Psoas muscle (tissue), 8 donors: Measurements from ENCODE around the gene PAPPA. TPM values are rescaled to one million over a fixed set of nuclear protein-coding genes. Genes with fewer than 3 reads are reported as not detected.

Source experiments
- ATAC-seq, 4 donors: fragments of 200-7000 bp; cut with Tn5 transposase; one replicate each; pipeline ENCODE4 v1.9.1; 2020; ENCODE audit warnings: moderate library complexity in 3 of 4, mild to moderate bottlenecking in 2 of 4
- DNase-seq, 2 donors: peaks; one replicate each; pipeline ENCODE4 v3.0.0-alpha.2; 2020
- H3K27ac ChIP-seq: fragments of 200-600 bp; one replicate; pipeline ENCODE4 v1.8.0; 2022
- H3K27me3 ChIP-seq, 3 donors: fragments of 200-600 bp in 1 of 3; one replicate each; pipeline versions ENCODE4 v1.6.1 to v1.8.0; 2013 to 2022; ENCODE audit warnings: low read length in 2 of 3, mild to moderate bottlenecking in 2 of 3, moderate library complexity in 1 of 3; ENCODE audit not compliant: insufficient read depth in 3 of 3
- H3K36me3 ChIP-seq, 2 donors: fragments of 200-600 bp in 1 of 2; one replicate each; pipeline versions ENCODE4 v1.6.1 to v1.8.0; 2013 to 2022; ENCODE audit warnings: low read depth in 1 of 2, mild to moderate bottlenecking in 1 of 2, moderate library complexity in 1 of 2; ENCODE audit not compliant: insufficient read depth in 1 of 2
- H3K4me1 ChIP-seq: fragments of 200-600 bp; one replicate; pipeline ENCODE4 v1.8.0; 2022
- H3K4me3 ChIP-seq: fragments of 200-600 bp; one replicate; pipeline ENCODE4 v1.8.0; 2022; ENCODE audit warnings: mild to moderate bottlenecking
- H3K9me3 ChIP-seq: fragments of 200-600 bp; one replicate; pipeline ENCODE4 v1.8.0; 2022
- CTCF ChIP-seq: fragments of 200-600 bp; IDR thresholded peaks from one replicate; pipeline ENCODE4 v1.8.0; 2022; ENCODE audit warnings: antibody characterized with exemption
- WGBS, 3 donors: extraction: QIAGEN DNeasy Blood & Tissue Kit; methylation state at CpG; one replicate each; pipeline versions ENCODE4 v1.1.6 to v1.1.7; 2013; 5-methylcytosine and 5-hydroxymethylcytosine counted together
- intact Hi-C, 2 donors: fragments of 100-400 bp; cut with DNase I; formaldehyde crosslinking; loops; one replicate each; pipeline versions ENCODE4 v1.11.0 to v1.14.2; 2022
- polyA plus RNA-seq, 3 donors: library from polyadenylated mRNA; stranded (reverse); fragments of 200-250 nt; gene quantifications; one replicate each; pipeline ENCODE4 v1.2.3, GENCODE V29; 2013
- total RNA-seq, 4 donors: library from RNA; stranded (reverse); fragmentation: NEBNext Ultra II Directional in 2 of 4; extraction: Animal tissue kit (Norgen Biotek cat#: 25700) in 2 of 4; gene quantifications; one replicate each; pipeline versions ENCODE4 v1.2.1 to v1.2.4, GENCODE V29; 2021 to 2023
- donor health status: healthy with polysubstance abuse.
- donor health status: DM: no; HTN: no; CAD: no; lungs with moderate emphysema.
- donor health status: Bipolar disorder and iron deficiency.
- donor health status: healthy.
- donor health status: DM: yes; HTN: yes; CAD: no.
- donor health status: DM: no; HTN: no; CAD: no.
- donor health status: DM: no; HTN: no; CAD: no.
- donor health status: DM: yes; HTN: yes; CAD: no.

PAPPA gene
- total and polyA plus RNA-seq, 7 donors, result 0.07 to 0.88 (median 0.61) TPM

- WGBS, 3 donors, result 90 to 95% (median 94%) methylated on average over 2 of the region's 2 CpGs
- no peaks in the 10 kb centered on the region for H3K4me1 ChIP-seq
- no peak overlapping the region for H3K27ac ChIP-seq
- no peaks in the 10 kb centered on the region for H3K9me3 ChIP-seq
- H3K36me3 ChIP-seq, result no peaks in the 10 kb centered on the region
- intact Hi-C loops, result no loop called here
- H3K4me3 ChIP-seq, result no peak overlapping the region
- no peak for DNase-seq
- ATAC-seq, result no peak
- TF ChIP-seq CTCF, result no peak
- peaks cover 0 to 5% (median 0%) of the 10 kb centered on the region in 3 donors for H3K27me3 ChIP-seq
These were observed 94.3 kb downstream of the PAPPA start for GRCh38 chr9:116247791-116248374.

GRCh38 chr9:116250891-116251290 is 97.3 kb downstream of the PAPPA start:
- Histone ChIP-seq H3K9me3 (no peaks in the 10 kb centered on the region), H3K36me3 (no peaks in the 10 kb centered on the region), H3K27me3 (peaks cover 0 to 5% (median 0%) of the 10 kb centered on the region in 3 donors), H3K4me1 (no peaks in the 10 kb centered on the region), H3K4me3 (no peak overlapping the region), H3K27ac (no peak overlapping the region)
- intact Hi-C loops, result no loop called here
- TF ChIP-seq CTCF, result no peak
- ATAC-seq (no peak), DNase-seq (no peak)
- WGBS, 3 donors, result 31 to 35% (median 34%) methylated on average over 4 of the region's 4 CpGs

- H3K36me3 ChIP-seq, result no peaks in the 10 kb centered on the region
- no peak for DNase-seq
- no peak overlapping the region for H3K4me3 ChIP-seq
- H3K27ac ChIP-seq, result no peak overlapping the region
- ATAC-seq, result no peak
- no peaks in the 10 kb centered on the region for H3K4me1 ChIP-seq
- 25 to 36% (median 31%) methylated on average over 5 of the region's 5 CpGs for WGBS, 3 donors
- H3K27me3 ChIP-seq, result peaks cover 0 to 5% (median 0%) of the 10 kb centered on the region in 3 donors
- TF ChIP-seq CTCF, result no peak
- intact Hi-C loops, result no loop called here
- H3K9me3 ChIP-seq, result no peaks in the 10 kb centered on the region
These were observed 97.8 kb downstream of the PAPPA start for GRCh38 chr9:116251366-116251765.

- intact Hi-C loops, result no loop called here
- H3K27ac ChIP-seq, result no peak overlapping the region
- ATAC-seq (no peak), DNase-seq (no peak)
- H3K27me3 ChIP-seq, result no peaks in the 10 kb centered on the region
- 58 to 66% (median 60%) methylated on average over 2 of the region's 2 CpGs for WGBS, 3 donors
- H3K4me1 ChIP-seq, result no peaks in the 10 kb centered on the region
- H3K9me3 ChIP-seq, result no peaks in the 10 kb centered on the region
- no peak for TF ChIP-seq CTCF
- H3K36me3 ChIP-seq, result no peaks in the 10 kb centered on the region
- no peak overlapping the region for H3K4me3 ChIP-seq
These were observed 106.9 kb downstream of the PAPPA start for GRCh38 chr9:116260531-116260930.

GRCh38 chr9:116262448-116262847 is 108.9 kb downstream of the PAPPA start:
- Histone ChIP-seq H3K4me3 (no peak overlapping the region), H3K36me3 (no peaks in the 10 kb centered on the region), H3K27ac (no peak overlapping the region), H3K4me1 (no peaks in the 10 kb centered on the region), H3K9me3 (no peaks in the 10 kb centered on the region), H3K27me3 (no peaks in the 10 kb centered on the region)
- no peak for DNase-seq
- no peak for ATAC-seq
- intact Hi-C loops, result no loop called here
- 22 to 24% (median 24%) methylated on average over 5 of the region's 5 CpGs for WGBS, 3 donors
- TF ChIP-seq CTCF, result no peak
